NCI-H774 (cell line): ENCODE measurements around the gene CD69.

ENCODE experiments used
- DNase-seq: peaks from one replicate; lab custom pipeline; 2025; lab: John Stamatoyannopoulos, UW

Gene CD69

GRCh38 chr12:9760699-9761418, at the start of gene CD69:
Gene CD69 (minus strand): TSS chr12:9760901. CDS start chr12:9760820, 81 bp downstream.
- no peak for DNase-seq

DNA sequence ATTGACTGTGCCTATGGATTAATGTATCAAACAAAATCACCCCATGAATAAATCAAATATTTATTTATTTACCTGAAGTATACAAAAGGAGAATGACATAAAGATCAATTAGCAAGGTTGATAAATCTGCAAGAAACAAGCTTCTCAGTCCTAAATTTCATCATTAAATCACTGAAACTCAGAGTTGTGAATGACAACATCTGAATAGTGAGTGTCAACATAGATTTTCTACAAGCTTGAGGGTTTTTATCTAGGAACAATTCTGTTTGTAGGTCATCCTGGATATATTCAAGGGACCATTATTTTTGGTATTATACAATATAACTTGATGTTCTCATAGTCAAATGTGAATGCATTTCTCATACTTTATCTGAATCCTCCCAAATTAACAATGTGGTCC, 49.2 kb upstream of the CD69 start:
- no peak for DNase-seq

DNA sequence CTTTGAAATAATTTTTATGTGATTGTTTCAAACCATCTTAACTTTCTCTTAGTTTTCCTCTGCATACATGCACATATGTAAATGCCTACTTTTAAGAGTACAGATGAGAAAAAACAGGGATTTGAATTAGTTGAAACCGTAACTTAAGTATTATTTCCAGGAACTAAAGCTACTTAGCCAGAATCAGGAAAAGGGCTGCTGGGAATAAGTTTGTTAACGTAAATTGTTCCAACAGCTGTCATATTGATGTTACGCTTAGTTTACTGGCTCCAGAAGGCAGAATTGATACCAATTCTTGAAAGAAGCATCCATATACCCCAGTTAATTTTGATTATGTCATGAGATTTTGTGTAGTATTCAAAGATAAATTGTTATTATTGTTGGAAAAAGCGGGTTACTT, 48.6 kb upstream of the CD69 start:
- no peak for DNase-seq

DNA sequence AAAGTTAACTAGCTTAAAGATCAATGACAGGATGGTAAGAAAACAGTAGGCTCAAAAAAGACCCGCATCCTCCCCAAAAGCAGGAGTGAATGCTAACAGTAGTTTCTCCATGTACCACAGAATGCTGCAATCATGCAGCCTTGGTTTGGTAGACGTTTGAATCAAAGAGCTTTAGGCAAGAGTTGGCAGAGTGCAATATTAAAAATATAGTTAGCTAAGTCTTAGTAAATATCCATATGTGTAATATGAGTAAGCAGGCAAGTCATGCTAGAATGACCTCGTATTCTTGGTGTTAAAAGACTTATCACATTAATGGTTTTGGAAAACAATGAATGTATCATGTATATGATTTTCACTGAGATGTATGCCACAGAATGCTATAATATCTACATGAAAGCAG, 47.8 kb upstream of the CD69 start:
- no peak for DNase-seq

DNA sequence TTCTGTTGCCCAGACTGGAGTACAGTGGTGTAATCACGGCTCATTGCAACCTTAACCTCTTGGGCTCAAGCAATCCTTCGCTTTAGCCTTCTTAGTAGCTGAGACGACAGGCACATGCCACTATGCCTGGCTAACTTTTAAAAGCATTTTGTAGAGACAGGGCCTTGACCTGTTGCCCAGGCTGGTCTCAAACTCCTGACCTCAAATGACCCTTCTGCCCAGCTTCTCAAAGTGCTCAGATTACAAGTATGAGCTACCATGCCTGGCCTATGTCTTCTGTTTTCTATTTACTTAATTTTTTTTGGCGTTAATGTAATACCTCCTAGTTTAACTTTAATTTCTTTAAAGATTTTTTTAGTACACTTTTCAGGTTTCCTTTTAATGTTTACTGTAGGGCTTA, 46.0 kb upstream of the CD69 start:
- no peak for DNase-seq

DNA sequence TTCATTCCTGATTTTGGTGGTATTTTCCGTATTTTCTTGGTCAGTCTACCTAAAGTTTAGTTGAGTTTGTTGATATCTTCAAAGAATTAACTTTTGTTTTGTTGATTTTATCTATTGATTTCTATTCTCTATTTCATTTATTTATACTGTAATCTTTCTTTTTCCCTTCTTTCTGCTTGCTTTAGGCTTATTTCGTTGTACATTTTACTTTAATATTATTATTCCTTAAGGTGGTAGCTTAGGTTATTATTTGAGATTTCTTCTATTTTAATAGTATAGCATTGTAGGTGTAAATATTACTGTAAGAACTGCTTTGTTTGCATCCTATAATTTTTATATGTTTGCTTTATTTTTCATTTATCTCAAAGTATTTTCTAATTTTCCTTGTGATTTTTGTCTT, 45.2 kb upstream of the CD69 start:
- no peak for DNase-seq

DNA sequence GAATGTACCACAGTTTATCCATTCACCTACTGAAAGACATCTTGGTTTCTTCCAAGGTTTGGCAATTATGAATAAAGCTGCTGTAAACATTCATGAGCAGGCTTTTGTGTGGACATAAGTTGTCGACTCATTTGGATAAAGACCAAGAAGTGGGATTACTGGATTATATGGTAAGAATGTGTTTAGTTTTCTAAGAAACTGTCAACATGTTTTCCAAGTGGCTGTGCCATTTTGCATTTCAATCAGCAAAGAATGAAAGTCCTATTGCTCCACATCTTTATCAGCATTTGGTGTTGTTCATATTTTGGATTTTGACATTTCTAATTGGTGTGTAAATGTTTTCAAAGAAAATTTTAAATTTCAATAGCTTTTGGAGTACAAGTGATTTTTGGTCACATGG, 39.3 kb upstream of the CD69 start:
- no peak for DNase-seq

DNA sequence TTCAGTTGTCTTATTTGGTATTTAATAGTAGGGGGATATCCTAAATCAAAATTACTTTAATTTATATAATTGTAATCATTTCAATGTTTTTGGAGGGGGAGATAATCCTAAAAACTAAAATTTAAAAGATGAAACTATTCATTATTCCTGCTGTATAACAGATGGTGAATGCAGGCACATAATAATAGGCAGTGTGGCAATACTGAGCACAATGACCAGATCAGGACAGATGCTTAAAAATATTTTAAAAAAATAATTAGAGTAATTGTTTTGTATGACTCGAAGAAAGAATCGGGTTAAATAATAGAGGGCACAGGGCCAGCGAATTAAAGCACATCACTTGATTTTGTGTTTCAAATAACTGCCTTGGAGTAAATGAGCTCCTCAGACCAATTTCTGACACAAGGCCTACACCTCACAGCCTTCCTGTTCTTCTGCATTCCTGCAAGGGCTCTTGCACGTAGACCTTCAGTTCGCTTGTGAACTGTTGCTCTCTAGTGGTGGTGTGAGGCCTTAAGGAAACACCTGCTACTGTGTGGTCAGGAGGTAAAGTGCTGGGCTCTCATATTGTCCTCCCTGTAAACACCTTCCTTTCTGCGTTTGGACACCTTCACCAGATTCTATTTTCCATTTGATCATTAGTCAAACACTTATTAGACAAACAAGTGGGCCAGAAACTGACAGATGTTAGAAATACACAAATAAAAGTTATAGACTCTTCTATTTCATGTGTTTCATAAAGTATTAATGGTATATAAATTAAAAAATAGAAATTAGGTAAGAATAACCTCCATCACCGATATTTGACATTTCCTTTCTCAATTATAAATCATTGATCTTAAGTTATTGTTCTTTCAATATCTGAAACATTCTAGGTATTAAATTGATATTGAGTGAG, 37.3 kb upstream of the CD69 start:
- peak; percentile 55 for DNase-seq

DNA sequence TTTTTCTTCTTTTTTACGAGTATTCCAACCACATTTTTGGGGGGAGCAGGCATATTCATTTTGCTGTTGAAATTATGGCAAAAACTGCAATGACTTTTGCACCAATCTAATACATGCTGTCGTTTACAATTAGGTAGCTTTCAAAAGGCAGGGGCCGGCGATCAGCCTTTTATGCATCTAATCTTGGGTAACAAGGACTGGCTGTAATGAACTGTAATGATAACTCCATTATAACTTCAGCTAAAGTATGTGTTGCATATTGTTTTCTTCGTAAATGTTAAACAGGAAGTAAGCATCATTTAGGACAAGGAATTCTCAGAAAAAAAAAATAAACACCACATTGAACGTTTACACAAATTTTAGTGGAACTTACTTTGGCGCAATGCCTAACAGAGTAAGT, 36.3 kb upstream of the CD69 start:
- no peak for DNase-seq

DNA sequence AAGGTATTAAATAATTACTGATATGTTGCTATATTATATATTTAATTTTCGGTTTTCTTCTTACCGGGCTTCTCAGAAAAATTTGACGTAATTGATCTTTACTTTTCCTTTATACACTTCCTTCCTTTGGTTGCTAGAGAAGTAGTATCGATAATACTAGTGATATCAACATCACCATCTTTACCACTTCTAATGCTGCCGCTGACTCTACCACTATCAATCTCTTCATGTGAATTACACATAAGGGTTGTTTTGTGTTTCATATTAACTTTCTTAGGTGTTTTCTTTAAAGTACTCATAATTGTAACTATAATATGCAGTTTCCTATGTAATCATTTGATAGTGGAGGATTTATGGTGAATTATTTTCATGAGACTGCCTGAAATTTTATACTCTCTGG, 35.6 kb upstream of the CD69 start:
- no peak for DNase-seq

DNA sequence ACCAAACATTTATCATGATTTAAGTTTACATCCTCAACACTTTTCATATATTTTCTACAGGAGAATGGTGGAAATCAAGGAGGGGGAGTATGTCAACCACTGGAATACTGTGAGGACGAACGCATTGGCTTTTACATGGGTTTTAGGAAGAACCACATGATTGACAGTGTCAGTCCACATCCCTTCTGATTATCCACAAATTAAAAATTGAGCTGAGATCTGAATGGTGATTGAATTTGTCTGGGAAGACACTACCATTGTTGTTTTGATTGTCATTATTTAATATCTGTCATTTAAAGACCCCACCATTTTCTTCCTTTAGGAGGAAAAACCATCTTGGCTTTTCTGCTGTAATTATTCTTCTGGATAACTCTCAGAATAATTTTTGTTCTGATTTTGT, 35.2 kb upstream of the CD69 start:
- DNase-seq = no peak

GRCh38 chr12:9794484-9795093, 33.9 kb upstream of the CD69 start:
- no peak for DNase-seq

GRCh38 chr12:9793779-9794395, 33.2 kb upstream of the CD69 start:
- DNase-seq = no peak

- DNase-seq = no peak
Measured at GRCh38 chr12:9792961-9793617, 32.4 kb upstream of the CD69 start.

- no peak for DNase-seq
Measured at GRCh38 chr12:9792185-9792900, 31.6 kb upstream of the CD69 start.

DNA sequence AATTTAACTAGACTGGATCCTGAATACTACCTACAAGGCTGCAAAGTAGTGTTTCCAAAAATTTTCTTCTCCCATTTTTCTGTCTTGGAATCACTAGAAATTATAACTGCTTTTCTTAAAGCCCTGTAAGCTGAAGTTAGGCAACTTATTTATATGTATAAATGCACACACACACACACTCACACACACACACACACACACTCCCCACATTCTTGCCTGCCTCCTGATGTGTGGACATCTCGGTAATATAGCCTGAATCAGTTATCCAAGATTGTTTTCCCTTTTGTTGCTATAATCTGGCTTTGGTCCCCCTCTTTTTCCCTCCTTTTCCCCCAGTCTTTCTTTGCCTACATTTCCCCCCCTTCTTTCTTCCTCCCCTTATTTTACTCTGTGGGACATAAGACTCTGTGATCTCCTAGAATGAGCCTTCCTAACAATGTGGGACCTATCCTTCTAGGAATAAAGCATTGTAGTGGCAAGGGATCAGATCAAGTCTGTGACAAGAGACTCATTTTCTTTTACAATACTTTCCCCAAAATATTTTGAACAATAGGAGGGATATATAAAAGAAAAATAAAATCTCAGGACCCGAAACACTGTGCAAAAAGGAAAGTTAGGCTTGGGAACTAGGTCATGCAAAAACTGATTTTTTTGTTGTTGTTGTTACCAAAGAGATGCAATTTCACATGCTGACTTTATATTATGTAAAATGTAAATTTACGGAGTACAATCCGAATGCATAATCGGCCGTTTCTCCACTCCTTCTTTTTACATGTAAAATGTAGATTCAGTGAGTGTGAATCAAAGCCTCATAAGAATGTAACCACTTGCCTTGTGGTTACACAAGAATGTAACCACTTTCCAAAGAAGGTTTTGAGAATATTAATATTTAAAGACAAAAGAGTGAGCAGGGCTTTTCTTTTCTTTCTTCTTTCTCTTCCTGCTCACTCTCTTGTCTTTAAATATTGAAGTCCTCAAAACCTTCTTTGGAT, 26.3 kb upstream of the CD69 start:
- DNase-seq = no peak

- no peak for DNase-seq
Measured at GRCh38 chr12:9784816-9785215, 24.1 kb upstream of the CD69 start.

GRCh38 chr12:9784326-9784725, 23.6 kb upstream of the CD69 start:
- no peak for DNase-seq

- DNase-seq = no peak
Measured at GRCh38 chr12:9782547-9783382, 22.1 kb upstream of the CD69 start.
